ENCODE measurements around the gene TM9SF1.
"Not testable (repeated sequence)": the region's sequence is repeated elsewhere in the genome, so short reads cannot be mapped to it uniquely, and the experiment has no call there.

The TM9SF1 gene

DNA sequence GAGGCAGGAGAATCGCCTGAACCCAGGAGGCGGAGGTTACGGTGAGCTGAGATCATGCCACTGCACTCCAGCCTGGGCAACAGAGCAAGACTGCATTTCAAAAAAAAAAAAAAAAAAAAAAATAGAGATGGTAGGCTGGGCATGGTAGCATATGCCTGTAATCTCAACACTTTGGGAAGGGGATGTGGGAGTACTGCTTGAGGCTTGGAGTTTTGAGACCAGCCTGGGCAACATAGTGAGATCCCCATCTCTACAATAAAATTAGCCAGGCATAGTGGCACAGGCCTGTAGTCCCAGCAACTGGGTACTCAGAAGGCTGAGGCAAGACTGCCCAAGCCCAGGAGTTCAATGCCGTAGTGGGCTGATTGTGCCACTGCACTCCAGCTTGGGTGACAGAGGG, 27.7 kb upstream of the TM9SF1 start:
- not testable (repeated sequence) for DNase-seq

- no peak for DNase-seq
Measured at GRCh38 chr14:24219521-24219920, 24.3 kb upstream of the TM9SF1 start.

DNA sequence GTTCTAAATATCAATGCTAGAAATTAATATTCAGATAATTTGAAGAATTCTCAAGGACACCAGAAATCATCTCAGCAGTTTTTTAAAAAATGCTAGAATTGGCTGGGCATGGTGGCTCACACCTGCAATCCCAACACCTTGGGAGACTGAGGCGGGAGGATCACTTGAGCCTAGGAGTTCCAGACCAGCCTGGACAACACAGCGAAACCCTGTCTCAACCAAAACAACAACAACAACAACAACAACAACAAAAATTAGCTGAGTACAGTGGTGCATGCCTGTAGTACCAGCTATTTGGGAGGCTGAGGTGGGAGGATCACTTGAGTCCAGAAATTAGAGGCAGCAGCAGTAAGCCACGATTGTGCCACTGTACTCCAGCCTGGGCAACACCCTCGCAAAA, 23.8 kb upstream of the TM9SF1 start:
- DNase-seq, result no peak

- not testable (repeated sequence) for DNase-seq
Measured at GRCh38 chr14:24216876-24217275, 21.6 kb upstream of the TM9SF1 start.

DNA sequence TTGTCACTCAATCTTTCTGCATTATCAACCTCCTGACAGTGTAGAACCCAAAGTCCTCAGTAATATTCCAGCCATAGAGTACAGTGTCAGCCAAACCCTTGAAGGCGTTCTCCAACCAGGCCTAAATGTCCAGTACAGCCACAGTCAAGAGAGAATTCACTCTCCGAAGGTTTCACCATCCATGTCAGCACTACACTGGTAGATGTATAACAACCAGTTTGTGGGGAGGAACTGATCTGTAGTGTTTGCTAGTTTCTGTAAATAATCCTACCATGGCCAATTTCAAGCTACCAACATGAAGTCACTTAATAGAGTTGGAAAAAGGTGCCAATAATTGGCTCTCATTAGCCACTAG, 21.1 kb upstream of the TM9SF1 start:
- no peak for DNase-seq

GRCh38 chr14:24215495-24216344, 20.5 kb upstream of the TM9SF1 start, which contains the start of gene MDP1:
Gene MDP1 (minus strand): TSS chr14:24216066. CDS start chr14:24215955, 111 bp downstream.
- DNase-seq, result peak; percentile 95

GRCh38 chr14:24213866-24214662, 18.8 kb upstream of the TM9SF1 start:
- no peak for DNase-seq

- peak; percentile 98 for DNase-seq
Measured at GRCh38 chr14:24212924-24213865, 18.0 kb upstream of the TM9SF1 start, which contains the start of gene CHMP4A. Gene CHMP4A (minus strand): TSS chr14:24213488. CDS start chr14:24213439, 49 bp downstream.

GRCh38 chr14:24211311-24211710, 16.1 kb upstream of the TM9SF1 start:
- no peak for DNase-seq

DNA sequence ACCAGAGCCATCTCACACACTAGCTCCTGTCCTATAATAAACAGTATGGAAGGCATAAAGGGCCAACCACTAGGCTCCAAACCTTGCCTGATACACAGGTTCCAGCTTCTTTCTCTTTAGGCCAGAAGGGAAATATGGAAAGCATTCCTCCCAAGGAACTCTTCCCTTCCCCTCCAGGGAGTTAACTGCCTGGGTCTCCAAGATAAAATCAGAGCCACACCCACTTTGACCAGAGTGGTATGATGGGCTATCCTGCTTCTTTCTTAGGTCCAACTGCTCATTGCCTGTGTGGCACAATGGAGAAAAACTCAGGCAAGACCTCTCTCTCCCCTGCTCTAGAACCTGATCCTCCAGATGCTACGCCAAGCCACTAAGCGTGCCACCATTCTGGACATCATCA, 12.4 kb upstream of the TM9SF1 start:
- DNase-seq, result no peak

DNA sequence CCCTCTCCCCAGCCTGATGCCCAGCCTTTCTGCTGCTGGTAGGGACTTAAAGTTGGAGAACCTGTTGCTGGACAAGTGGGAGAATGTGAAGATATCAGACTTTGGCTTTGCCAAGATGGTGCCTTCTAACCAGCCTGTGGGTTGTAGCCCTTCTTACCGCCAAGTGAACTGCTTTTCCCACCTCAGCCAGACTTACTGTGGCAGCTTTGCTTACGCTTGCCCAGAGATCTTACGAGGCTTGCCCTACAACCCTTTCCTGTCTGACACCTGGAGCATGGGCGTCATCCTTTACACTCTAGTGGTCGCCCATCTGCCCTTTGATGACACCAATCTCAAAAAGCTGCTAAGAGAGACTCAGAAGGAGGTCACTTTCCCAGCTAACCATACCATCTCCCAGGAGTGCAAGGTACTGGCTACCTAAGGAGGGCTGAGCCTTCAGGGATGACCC, 11.9 kb upstream of the TM9SF1 start:
- no peak for DNase-seq

GRCh38 chr14:24206260-24207103, 11.2 kb upstream of the TM9SF1 start:
- no peak for DNase-seq

- DNase-seq, result no peak
Measured at GRCh38 chr14:24204163-24205146, 9.2 kb upstream of the TM9SF1 start.

DNA sequence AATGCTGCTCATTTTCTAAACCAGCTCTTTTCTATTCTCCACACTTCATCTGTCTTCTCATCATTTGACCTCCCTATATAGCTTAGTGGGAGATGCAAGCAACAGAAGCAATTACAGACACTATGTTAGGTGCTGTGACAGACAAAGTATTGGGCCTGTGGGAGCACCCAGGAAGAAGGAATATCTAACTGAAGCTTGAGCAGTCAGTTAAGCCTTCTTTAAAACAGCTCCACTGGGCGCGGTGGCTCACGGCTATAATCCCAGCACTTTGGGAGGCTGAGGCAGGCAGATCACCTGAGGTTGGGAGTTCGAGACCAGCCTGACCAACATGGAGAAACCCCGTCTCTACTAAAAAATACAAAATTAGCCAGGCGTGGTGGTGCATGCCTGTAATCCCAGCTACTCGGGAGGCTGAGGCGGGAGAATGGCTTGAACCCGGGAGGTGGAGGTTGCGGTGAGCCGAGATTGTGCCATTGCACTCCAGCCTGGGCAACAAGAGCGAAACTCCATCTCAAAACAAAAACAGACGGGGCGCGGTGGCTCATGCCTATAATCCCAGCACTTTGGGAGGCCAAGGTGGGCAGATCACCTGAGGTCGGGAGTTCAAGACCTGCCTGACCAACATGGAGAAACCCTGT, 8.1 kb upstream of the TM9SF1 start:
- DNase-seq, result not testable (repeated sequence)

GRCh38 chr14:24202538-24202937, 7.3 kb upstream of the TM9SF1 start:
- DNase-seq, result not testable (repeated sequence)

- DNase-seq, result no peak
Measured at GRCh38 chr14:24198814-24199524, 3.7 kb upstream of the TM9SF1 start.

- no peak for DNase-seq
Measured at GRCh38 chr14:24197056-24197450, 1.8 kb upstream of the TM9SF1 start.

DNA sequence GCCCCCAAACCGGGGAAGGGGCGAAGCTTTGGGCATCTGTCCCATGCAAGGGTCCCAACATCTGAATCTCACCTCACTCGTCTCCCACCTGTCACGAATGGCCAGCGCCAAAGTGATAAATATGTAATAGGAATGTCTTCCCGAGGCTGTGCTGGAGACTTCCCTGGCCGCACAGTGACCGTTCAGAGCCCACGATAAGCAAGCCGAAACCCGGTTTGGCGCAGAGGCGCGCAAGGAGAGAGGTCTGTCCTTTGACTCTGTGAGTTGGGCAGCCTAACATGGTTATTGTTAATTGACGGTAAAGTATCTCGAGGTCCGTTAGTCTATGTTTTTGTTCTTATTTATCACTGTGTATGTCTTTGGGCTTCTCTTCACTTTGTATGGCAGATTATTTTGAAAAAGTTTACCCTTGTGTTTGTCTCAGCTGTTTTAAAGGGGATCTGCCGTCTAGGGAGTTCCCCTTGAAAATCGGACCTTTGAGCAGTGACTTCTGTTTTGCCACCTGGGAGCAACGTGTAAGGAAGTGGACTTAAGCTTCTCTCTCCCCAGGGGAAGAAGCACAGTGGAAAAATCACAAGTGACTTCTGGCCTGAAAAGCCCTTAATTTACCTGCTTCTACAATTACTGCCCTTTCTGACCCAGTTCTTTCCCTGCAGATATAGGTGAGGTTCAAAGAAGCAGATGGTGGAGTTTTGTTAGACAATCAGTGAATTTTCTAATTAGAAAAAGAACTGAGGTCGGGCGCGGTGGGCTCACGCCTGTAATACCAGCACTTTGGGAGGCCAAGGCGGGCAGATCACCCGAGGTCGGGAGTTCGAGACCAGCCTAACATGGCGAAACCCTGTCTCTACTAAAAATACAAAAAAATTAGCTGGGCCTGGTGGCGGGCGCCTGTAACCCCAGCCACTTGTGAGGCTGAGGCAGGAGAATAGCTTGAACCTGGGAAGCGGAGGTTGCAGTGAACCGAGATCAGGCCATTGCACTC, 1.1 kb upstream of the TM9SF1 start:
- DNase-seq, result peak; percentile 41
